GM18868 (cell line): ENCODE results near the gene ST7.

Source experiments
- ATAC-seq: cut with Tn5 transposase; IDR thresholded peaks from one replicate; pipeline ENCODE4 v1.9.1; 2021; ENCODE audit warnings: mild to moderate bottlenecking, moderate library complexity; ENCODE audit not compliant: unreplicated experiment

Gene ST7

DNA sequence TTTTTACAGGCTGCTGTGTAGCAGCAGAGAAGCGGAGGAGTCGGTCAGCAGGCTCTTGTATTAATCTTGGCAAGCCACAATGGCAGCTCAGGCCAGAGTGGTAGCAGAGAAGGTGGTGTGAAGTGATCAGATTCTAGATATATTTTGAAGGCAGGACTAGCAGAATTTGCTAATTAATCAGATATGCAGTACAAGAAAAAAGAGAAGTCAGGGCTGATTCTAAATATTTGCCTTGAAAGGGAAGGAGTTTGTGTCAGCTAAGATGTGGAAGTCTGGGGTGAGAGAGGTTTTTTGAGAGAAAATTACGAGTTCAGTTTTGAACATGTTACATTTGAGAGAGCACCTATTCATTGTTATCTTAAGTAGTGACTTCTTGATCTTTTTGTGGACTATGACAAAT lies 193.2 kb downstream of the ST7 start:
- ATAC-seq: no peak

DNA sequence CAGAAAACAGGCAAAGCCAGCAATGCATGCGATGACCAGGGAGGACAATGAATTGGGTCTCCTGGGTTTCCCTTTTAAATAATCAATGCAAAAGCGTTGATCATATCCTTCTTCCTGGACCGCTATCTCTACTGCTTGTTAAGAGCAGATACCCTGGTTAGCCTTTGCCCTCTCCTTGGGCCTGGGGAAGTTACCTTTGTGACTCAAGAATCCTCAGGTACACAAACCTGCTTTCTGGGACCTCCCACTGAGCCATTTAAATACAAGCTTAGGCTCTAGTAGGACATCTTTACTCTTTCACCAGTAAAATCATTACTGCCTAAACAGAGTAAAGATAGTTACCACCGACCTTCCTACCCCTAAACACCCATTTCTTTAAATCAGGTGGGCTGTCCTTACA lies 195.7 kb downstream of the ST7 start:
- ATAC-seq: no peak

DNA sequence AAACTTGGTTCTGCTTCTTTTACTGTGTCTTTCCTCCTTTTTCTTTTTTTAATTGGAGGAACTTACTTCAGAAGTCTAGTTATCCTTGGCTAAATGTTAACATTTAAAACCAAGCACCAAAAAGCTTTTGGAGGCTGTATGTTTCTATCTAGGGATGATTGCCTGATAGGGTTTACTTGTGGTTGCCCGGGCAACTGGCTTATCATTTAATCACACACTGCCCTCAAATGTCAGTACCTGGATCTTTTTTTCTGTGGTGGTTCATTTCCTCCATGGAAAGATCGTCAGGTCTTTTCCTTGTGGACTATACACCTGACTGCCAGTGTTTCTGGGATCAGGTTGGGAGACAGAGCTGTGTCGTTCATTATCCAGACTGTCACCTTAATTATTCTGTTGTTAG lies 196.4 kb downstream of the ST7 start:
- ATAC-seq: no peak

DNA sequence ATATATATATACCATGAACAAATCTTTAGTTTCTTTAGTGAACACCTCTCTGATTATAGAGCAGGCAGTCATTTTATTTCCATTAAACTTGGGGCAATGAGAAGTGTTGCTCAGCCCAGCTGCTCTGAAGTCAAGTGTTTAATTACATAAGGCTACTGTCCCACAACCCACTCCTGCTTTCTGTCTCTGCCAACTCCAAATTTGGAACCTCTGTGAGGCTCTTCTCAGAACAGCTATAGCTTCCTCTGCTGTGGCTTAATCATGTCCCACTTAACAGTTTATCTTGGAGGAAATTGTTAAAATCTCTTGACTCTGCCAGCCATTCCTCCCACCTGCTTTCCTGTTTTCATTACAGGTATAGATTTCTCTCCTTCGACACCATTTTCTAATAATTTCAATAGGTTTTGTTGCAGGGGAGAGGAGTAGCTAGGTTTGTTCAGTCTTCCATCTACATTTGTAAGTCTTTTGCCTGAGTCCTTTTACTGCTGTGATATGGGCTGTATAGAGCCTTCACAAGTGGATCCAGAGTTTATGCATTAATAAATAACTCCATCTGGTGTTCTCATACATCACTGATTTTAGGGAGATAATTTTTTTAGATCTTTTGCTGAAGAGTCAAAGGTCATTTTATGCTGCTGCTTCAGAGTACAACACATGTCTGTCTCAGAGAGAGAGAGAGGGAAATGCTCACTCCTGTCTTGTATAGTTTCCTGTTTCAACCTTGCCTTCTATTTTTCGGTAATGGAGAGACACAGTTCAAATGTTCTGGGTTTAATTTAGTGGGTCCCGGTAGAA lies 199.1 kb downstream of the ST7 start:
- ATAC-seq: no peak

DNA sequence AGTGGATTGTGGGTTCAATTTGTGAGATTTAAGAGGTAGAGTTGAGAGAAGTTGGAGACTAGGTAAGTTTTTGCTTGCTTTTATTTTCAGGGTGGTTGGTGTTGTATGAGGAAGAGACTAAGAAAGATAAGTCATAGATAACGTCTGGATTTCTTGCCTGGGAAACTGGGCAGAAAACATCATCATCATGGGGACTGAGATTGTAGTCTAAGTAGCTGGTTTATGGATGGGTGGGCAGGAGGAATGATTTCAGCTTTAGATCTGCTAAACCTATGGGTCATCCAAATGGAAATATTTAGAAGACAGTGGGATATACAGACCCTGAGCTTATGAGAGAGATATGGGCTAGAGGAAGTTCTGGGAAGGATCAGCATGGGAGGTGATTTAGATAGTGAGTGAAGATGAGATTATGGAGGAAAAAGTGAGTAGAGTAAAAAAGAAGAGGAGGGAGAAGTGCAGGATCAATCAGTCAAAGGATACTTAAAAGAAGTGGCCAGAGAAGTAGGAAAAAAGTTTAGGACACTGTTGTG lies 199.8 kb downstream of the ST7 start:
- no peak for ATAC-seq

DNA sequence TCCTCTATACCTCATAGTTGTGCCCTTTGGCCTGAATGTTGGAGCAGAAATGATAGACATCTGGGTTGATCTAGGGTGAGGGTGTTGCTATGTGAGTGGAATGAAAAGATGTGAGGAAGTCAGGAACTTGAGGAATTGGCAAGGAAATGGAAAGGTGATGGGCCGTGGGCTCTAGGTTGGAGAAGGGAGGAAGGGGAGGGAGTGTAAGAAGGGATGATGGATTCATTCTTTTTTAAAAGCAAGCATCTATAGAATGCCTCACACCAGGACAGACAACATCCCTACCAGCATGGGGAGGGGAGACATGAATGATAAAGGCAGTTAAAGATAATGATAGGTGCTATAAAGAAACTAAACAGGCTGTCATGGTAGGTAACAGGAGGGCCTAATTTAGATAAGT lies 201.4 kb downstream of the ST7 start:
- ATAC-seq: no peak

DNA sequence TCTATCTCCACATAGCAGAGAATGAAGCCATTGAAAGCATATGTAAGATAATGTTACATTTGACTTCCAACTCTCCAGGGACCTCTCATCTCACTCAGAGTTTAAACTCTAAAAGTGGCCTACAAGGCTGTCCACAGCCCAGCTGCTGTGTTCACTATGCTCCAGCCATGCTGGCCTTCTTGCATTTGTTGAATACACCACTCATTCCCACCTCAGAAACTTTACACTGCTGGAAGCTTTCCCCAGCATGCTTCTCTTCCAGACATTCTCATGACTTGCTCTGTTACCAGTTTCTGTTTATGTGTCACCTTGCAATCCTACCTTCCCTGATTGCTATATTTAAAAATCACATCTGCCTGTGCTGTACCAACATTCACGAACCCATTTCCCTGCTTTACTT lies 202.4 kb downstream of the ST7 start:
- ATAC-seq: no peak

DNA sequence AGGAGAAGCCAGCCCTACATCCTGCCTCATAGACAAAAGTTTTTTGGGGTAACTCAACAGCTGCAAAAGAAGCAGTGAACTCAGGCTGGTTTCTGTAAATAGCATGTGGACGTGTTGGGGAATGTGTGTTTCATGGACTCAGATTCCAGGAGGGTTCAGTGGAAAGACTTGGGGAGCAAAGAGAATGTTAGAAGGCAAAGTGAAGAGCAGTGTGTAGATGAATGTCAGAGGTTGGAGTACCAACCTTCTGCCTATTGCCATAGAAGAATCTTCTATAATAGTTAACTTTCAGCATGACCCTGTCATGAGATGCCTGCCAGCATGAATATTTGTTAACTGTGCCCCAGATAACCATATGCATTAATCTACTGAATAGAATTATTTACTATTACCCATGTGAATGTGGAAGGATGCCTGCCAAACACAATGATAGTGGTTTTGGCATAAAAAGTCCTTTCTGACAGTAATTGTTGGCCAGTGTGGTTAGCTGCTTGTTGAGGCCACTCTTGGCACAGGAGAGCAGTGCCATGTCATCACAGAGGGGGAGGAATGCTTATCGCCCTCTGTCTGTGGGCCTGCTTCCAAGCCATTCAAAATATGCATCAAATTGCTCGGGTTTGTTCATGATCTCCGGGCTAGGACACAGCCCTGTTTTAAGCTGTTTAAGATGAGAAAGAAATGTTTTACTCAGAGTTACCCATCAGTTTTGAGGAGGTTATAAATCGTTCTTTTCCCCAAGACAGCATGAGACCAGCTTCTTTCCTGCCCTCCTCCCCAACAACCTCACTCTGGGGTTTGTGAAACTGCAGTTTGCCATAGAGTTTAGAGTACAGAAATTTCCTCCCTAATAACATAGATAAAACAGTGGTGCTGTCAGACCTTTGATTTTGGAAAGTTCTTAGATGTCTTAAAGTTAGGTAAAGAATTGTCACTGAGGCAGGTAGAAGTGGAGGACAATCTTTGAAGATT lies 204.2 kb downstream of the ST7 start:
- ATAC-seq: no peak

DNA sequence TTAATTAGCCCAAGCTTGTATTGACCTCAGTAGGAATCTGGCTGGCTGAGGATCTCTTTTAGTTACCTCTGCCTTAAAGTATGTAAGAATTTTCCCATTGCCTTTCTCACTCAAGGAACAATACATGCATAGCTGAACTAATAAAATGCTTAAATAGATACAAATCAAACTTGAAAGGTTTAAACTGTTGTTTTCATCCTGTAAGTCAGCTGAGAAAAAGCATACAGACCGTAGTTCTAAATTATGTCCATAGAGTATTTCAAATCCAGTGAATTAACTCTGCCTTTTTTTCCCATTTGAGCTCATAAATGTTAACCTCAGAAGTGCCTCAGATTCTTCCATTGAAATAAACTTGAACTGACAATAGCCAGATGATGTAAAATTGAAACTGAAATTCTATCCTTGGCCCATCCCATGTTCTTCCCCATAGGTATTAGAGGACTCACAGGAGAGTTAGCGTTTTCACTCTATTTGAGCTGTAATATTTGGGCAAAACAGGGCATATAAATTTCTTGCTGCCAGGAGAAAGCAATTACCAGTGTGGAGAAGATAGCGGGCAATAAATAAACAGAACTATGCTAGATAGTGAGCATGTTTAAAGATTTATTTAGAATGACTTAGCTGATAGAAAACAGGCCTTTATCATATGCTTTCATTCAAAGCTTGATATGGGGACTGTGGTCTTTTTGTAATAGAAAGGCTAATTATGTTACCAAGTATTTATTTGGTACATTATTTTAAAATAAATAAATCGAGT lies 205.8 kb downstream of the ST7 start:
- no peak for ATAC-seq

DNA sequence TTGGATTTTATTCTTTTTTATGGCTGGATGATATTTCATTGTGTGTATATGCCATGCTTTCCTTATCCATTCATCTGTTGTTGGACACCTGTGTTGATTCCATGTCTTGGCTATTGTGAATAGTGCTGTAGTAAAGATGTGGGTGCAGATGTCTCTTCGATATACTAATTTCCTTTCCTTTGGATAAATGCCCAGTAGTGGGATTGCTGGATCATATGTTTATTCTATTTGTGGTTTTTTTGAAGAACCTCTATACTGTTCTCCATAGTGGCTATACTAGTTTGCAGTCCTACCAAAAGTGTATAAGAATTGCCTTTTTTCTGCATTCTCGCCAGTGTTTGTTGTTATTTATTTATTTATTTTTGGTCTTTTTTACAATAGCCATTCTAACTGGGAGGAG lies 209.8 kb downstream of the ST7 start:
- ATAC-seq: no peak

DNA sequence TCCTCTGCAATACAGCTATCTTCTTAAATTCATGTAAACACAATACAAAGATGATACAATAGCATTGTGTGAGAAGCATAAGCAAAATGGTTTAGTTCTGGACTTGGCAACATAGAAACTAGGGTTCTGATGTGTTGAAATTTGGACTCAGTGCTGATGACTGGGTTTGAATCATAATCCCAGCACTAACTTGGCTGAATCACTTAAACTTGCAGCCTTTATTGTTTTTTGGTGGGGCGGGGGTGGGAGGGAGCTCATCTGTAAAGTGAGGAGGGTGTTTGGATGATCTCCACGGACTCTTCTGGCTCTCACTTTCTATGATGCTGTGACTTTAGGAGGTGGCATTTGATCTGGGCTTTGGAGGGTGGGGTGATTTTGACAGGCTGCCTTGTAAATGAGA lies 211.3 kb downstream of the ST7 start:
- ATAC-seq: no peak

DNA sequence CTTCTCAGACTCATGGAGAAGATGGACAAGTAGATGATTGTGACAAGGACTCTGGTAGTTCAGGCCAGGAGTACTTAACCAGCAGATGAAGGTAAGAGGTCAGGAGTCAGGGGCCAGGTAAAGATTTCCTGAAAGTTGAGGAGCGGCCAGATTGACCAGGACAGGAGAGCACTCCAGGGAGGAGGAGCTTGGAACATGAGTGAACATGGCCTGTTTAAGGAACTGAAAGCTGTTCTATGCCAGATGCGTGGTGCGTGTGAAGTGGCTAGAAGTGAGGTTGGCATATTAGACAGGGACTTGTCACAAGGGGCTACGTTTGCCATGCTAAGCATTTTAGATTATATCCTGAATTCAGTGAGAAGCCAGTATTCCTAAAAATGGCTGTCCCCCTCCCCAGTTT lies 212.4 kb downstream of the ST7 start:
- ATAC-seq: peak; percentile 96

DNA sequence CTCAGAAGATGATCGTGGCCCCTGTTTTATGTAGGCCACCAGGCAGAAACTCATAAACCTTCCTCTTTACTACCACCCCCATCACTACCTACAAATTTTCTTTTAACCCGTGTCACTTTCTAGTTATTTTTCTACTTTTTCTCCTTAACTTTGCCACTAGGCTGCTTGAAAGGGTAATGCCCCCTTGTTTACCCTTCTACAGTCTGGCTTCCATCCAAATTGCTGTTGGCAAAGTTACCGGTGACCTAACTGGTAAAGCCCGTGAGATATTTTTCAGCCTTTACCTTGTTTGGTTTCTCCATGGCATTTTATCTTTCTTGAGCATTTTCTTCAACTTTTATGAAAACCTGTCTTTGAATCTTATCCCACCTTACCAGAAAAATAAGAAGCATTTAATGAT lies 216.6 kb downstream of the ST7 start:
- no peak for ATAC-seq

DNA sequence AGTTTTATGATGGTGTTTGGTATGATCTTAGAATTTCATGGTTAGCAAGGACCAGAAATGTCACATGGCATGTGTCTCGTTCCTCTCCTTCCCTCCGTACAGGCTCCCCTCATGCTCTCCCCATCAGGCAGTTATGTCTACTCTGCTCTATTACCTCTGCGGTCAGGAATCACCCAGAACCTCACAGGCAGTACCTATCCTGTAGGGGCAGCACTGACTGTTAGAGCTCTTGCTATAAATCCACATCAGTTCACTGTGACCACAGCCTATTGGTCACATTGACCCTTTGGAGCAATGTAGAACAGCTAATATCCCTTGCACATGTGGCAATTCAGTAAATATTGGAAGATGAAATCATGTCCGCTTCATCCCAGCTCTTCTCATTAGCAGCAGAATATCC lies 217.8 kb downstream of the ST7 start:
- no peak for ATAC-seq

DNA sequence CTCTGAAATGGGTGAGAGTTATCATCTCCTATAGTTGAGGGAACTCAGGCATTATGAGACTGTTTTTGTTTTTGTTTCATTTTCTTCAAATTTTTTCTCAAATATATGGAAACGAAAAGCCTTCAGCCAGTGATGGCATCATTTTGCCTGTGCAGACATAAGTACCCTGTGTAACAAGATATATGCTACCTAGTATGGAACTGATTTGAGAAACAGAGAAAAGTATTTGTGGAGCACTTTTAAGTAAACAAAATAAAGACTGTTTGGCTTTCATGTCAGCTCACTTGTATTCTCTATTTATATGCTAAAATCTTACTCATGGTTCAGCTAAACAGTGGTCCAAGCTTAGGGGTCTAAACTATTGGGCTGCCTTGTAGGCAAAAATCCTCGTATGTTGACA lies 219.0 kb downstream of the ST7 start:
- ATAC-seq: no peak

DNA sequence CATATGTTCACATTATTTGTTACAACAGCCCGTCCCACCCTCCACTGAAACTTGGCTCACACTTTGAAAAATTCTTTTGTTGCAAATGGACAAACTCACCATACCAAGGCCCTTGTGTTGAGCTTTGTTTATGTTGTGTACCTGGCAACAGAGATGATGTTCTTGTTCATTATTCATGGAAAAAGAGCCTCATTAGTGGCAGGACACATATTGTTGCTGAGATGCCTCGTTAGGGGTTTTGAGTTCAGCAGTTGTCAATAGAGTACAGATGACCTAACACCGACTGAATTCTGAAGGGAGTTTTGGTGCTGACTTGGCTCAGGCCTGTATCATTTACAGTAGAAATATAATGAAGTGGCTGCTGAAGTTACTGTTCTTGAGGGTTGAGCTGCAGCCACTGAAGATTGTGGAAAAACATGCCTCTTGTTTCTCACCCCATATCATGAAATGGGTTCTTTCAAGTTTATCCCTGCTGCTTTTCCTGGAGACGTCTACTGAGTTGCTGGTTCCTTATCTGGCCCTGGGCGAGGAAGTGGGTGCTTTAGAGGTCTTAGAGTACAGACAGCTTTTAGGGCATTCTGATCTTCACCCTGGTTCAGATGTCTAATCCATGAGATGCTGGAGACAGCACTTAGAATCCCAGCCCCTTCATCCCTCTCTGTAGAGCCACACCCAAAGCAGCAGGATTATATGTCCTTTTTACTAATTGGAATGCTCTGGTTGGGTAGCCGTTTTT lies 219.9 kb downstream of the ST7 start:
- ATAC-seq: no peak

DNA sequence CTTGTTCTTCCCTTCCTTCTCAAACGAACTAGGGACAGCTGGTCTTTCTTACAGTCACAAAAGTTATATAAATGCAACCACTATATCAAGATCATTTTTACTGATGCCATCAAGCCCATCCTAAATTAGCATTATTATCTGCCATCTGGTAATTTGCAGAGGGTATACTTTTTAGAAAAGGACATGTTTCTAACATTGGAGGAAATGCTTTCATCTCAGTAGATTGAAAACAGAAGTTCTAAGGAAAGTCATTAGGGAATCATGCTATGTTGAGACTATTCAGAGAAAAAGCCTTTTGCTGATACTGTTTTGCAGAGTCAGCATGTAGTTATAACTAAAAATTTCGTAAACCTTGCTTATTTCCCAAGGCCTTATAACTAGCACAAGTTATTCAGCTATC lies 222.9 kb downstream of the ST7 start:
- ATAC-seq: no peak

DNA sequence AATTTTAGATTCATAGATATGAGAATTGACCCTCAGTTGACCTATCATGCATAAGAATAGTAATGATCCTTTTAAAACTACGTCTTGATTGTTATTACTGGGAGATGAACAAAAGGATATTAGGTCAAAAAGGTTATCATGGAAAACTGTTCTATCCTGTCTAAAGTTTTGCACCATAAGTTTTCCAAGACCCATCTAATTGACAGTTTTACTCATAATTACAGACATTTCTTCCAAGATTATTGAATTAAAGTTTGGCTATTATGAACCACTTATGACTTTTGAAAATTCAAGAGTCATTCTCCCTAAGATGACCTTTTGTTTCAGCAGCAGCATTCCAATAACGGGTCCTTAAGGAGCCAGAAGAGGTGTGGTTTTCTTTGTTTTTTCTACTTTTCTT lies 225.3 kb downstream of the ST7 start:
- ATAC-seq: no peak

DNA sequence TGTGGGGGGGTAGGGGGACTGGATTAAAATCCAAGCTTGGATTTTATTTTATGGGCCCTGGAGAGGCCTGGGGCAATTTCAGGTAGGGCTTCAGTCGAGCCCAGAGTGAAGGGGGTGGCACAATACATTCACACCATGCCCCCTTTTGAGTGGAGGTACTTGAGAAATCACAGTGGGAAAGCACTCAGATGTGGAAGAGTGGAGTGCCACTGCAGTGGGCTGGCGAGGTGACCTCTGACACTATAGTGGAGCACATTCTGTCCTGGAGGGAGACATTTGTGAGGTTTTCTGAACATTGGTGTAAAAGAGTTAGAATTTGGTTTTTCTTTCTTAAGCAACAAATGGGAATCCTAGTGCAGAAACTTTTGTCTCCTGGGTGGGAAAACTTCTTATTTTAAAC lies 226.4 kb downstream of the ST7 start:
- no peak for ATAC-seq

DNA sequence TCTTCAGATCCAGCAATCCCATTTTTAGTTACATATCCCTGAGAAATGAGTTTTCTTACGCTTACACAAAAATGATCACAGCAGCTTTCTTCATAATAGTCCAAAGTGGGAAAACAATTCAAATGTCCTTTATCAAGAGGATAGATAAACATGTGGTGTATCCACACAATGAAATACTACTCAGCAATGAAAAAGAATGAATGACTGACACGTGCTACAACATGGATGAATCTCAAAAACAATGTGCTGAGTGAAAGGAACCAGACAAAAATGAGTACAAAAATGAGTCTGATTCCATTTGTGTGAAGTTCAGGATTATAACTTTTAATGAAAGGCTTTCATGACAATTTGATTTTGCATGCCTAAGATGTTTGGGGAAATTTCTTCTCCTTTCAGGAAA lies 230.4 kb downstream of the ST7 start:
- ATAC-seq: no peak

DNA sequence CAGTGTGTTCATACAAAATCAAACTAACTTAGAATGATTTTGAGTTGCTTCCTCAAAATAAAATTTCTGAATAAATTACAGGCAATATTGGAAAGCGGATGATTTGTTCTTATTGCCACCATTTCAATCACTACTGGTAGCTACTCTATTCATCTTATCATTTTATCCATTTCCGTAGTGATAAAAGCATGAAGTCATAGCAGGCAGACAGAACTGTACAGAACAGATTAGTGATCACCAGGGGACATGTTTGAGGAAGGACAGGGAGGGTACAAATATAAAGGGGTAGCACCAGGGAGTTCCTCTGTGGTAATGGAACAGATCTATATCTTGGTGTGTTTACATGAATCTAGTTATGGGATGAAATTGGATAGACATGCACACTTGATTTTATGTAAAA lies 231.1 kb downstream of the ST7 start:
- no peak for ATAC-seq
